Ascending aorta (tissue), 2 donors: ENCODE results near the gene S100PBP. TPM values are rescaled to one million over a fixed set of nuclear protein-coding genes. Genes with fewer than 3 reads are reported as not detected.

Experiments
- DNase-seq, 2 donors: peaks; one replicate each; pipeline ENCODE4 v3.0.0-alpha.2; 2019; ENCODE audit warnings: low spot score in 2 of 2
- H3K27ac ChIP-seq, 2 donors: fragments of 200-600 bp; sonication (generic); one replicate each; pipeline ENCODE4 v1.5.1; 2016 to 2017; ENCODE audit warnings: mild to moderate bottlenecking in 1 of 2
- H3K27me3 ChIP-seq: fragments of 200-600 bp; sonication (generic); one replicate; pipeline ENCODE4 v1.5.1; 2017
- H3K36me3 ChIP-seq, 2 donors: fragments of 200-600 bp; sonication (generic); one replicate each; pipeline ENCODE4 v1.5.1; 2016
- H3K4me1 ChIP-seq, 2 donors: fragments of 200-600 bp; sonication (generic); one replicate each; pipeline ENCODE4 v1.5.1; 2016 to 2017; ENCODE audit warnings: mild to moderate bottlenecking in 1 of 2
- H3K4me3 ChIP-seq, 2 donors: fragments of 200-600 bp; sonication (generic); one replicate each; pipeline ENCODE4 v1.5.1; 2016 to 2017; ENCODE audit warnings: mild to moderate bottlenecking in 1 of 2
- H3K9me3 ChIP-seq, 2 donors: fragments of 200-600 bp; sonication (generic); one replicate each; pipeline ENCODE4 v1.5.1; 2016
- CTCF ChIP-seq, 3 experiments: fragments of 200-600 bp in 2 of 3; fragments of 450-650 bp in 1 of 3; sonication (generic) in 2 of 3; IDR thresholded peaks; one replicate each; pipeline ENCODE4 v1.5.1; 2016 to 2019; ENCODE audit warnings: antibody characterized with exemption in 3 of 3, mild to moderate bottlenecking in 1 of 3, moderate library complexity in 1 of 3
- intact Hi-C: fragments of 100-400 bp; cut with DNase I; formaldehyde crosslinking; loops from one replicate; pipeline ENCODE4 v1.15.1; 2023
- total RNA-seq: library from RNA; depleted of rRNA; stranded (reverse); fragments of >200 nt; gene quantifications from one replicate; pipeline ENCODE4 v1.1.0, GENCODE V29; 2016

The S100PBP gene
- total RNA-seq, 1 donor from 2014 or later: 1.6 TPM

DNA sequence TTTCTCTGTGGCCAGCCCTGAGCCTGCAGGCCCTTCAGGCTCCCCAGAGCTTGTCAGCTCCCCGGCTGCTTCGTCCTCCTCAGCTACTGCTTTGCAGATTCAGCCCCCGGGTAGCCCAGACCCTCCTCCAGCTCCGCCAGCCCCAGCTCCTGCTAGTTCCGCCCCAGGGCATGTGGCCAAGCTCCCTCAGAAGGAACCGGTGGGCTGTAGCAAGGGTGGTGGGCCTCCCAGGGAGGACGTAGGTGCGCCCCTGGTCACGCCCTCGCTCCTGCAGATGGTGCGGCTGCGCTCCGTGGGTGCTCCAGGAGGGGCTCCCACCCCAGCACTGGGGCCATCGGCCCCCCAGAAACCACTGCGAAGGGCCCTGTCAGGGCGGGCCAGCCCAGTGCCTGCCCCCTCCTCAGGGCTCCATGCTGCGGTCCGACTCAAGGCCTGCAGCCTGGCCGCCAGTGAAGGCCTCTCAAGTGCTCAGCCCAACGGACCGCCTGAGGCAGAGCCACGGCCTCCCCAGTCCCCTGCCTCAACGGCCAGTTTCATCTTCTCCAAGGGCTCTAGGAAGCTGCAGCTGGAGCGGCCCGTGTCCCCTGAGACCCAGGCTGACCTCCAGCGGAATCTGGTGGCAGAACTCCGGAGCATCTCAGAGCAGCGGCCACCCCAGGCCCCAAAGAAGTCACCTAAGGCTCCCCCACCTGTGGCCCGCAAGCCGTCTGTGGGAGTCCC is 45.7 kb upstream of the S100PBP start:
- H3K27ac ChIP-seq: no peak overlapping the region
- H3K4me3 ChIP-seq: no peak overlapping the region
- peaks cover 23 to 30% of the 10 kb centered on the region in 2 donors for H3K36me3 ChIP-seq
- intact Hi-C loops: no loop called here
- H3K9me3 ChIP-seq: no peaks in the 10 kb centered on the region
- H3K27me3 ChIP-seq: no peaks in the 10 kb centered on the region
- DNase-seq: no peak
- H3K4me1 ChIP-seq: peaks cover 0 to 4% of the 10 kb centered on the region in 2 donors
- no peak for TF ChIP-seq CTCF (IDR thresholded peaks at IDR 0.05)

DNA sequence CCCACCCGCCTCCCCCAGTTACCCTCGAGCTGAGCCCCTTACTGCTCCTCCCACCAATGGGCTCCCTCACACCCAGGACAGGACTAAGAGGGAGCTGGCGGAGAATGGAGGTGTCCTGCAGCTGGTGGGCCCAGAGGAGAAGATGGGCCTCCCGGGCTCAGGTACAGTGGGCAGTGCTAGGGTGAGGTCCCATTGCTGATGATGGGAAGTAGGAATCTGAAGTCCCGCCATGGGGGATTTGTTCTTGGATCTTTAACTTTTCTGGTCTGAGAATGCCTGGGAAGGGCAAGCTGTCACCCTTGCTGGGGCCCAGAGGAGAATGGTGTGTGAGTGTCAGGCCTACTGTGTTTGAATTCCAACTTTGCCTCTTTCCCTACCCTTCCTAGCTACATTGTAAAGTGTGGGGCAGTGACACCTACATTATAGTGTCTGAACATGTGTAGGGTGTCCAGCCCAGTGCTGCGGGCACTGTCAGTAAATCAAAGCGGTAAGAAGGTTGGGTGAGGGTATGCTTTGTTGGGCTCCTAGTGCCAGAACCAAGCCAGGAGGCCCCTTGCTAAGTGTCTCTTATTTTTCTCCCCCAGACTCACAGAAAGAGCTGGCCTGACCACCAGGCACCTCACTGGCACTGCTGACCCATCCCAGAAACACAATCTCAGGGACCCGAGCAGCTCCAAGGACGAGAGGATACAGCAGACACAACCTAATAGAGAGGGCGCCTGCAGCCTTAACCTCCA is 45.0 kb upstream of the S100PBP start:
- no peak for DNase-seq
- Histone ChIP-seq H3K9me3 (no peaks in the 10 kb centered on the region), H3K27me3 (no peaks in the 10 kb centered on the region), H3K4me3 (no peak overlapping the region), H3K4me1 (peaks cover 0 to 3% of the 10 kb centered on the region in 2 donors), H3K36me3 (peaks cover 25 to 36% of the 10 kb centered on the region in 2 donors), H3K27ac (no peak overlapping the region)
- no peak for TF ChIP-seq CTCF (IDR thresholded peaks at IDR 0.05)
- intact Hi-C loops: loop anchor here (1.0 kb wide), 1 partner anchor 60 kb away; no protein-coding TSS in a partner anchor

GRCh38 chr1:32773018-32773763 is 44.3 kb upstream of the S100PBP start:
- TF ChIP-seq CTCF (IDR thresholded peaks at IDR 0.05): peak; percentile 82 to 95 (median 90)
- intact Hi-C loops: loop anchor here (1.0 kb wide), 1 partner anchor 61 kb away; no protein-coding TSS in a partner anchor
- no peaks in the 10 kb centered on the region for H3K4me1 ChIP-seq
- H3K9me3 ChIP-seq: no peaks in the 10 kb centered on the region
- H3K27me3 ChIP-seq: no peaks in the 10 kb centered on the region
- DNase-seq: peak; percentile 37 to 90
- H3K4me3 ChIP-seq: no peak overlapping the region
- H3K36me3 ChIP-seq: peaks cover 29 to 43% of the 10 kb centered on the region in 2 donors
- H3K27ac ChIP-seq: no peak overlapping the region

GRCh38 chr1:32773764-32774463 is 43.5 kb upstream of the S100PBP start:
- Histone ChIP-seq H3K27ac (no peak overlapping the region), H3K4me1 (no peaks in the 10 kb centered on the region), H3K36me3 (peaks cover 37 to 50% of the 10 kb centered on the region in 2 donors), H3K4me3 (no peak overlapping the region), H3K27me3 (no peaks in the 10 kb centered on the region), H3K9me3 (no peaks in the 10 kb centered on the region)
- no peak for TF ChIP-seq CTCF (IDR thresholded peaks at IDR 0.05)
- no peak for DNase-seq
- intact Hi-C loops: loop anchor here (1.0 kb wide), 1 partner anchor 62 kb away; no protein-coding TSS in a partner anchor

- Histone ChIP-seq H3K36me3 (peaks cover 42 to 55% of the 10 kb centered on the region in 2 donors), H3K27ac (no peak overlapping the region), H3K4me1 (no peaks in the 10 kb centered on the region), H3K27me3 (no peaks in the 10 kb centered on the region), H3K9me3 (no peaks in the 10 kb centered on the region), H3K4me3 (no peak overlapping the region)
- no peak for DNase-seq
- intact Hi-C loops: no loop called here
- no peak for TF ChIP-seq CTCF (IDR thresholded peaks at IDR 0.05)
These were observed 43.0 kb upstream of the S100PBP start for GRCh38 chr1:32774464-32774808.
